ENCODE data around the gene ST6GAL1. TPM values are rescaled to one million over a fixed set of nuclear protein-coding genes. Genes with fewer than 3 reads are reported as not detected.
A peak's percentile ranks its signal among the peaks of the same experiment; 100 is the strongest.

The ST6GAL1 gene
- total and polyA plus RNA-seq, 4 donors, result 15.1 to 113 (median 60.4) TPM

DNA sequence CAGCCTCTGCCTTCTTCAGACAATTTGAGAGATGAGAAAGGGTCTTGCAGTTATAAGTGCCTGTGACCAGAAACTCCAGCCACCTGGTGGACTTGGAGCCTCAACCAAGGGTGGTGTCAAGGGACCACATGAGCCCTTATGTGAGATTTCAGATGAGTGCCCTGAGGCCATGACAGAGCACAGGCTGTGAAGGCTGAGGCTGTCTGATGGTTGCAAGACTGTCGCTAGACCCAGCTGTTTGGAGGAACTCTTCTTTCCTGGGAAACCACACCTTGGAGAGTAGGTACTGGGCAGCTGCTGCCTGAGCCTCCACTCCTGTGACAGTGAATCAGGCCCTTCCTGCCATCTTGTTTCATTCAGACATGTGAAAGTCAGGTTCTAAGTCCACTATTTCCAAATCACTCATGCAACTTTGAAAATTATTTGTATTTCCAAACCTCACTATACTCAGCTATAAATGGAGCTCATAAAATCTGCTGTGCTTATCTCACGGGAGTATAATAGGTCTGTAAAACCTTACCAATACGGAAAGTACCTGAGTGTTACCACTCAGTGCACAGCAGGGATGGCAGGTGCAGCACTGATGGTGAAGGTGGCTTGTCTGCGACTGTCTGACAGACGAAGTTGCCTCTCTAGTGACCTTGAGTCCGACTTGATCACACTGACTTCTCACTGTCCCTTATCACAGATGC lies 109.5 kb downstream of the ST6GAL1 start:
- Histone ChIP-seq H3K4me1 (ENCODE audit: control insufficient read depth in 5 of 5, insufficient read depth in 5 of 5, low read length in 5 of 5) (peaks cover 0 to 12% (median 0%) of the 10 kb centered on the region in 5 donors), H3K27me3 (ENCODE audit: control insufficient read depth in 3 of 3, insufficient read depth in 3 of 3, low read length in 2 of 3) (no peaks in the 10 kb centered on the region), H3K4me3 (no peak overlapping the region), H3K9me3 (ENCODE audit: control insufficient read depth in 4 of 4, insufficient read depth in 3 of 4, low read length in 3 of 4) (peaks cover 0 to 2% (median 0%) of the 10 kb centered on the region in 4 donors), H3K36me3 (ENCODE audit: control insufficient read depth in 4 of 4, insufficient read depth in 4 of 4, low read length in 4 of 4) (peaks cover 0 to 6% (median 0%) of the 10 kb centered on the region in 4 donors), H3K27ac (ENCODE audit: low read depth in 1 of 2, low read length in 1 of 2) (no peak overlapping the region), H3K9ac (ENCODE audit: insufficient read depth in 1 of 2, low read length in 2 of 2) (no peak overlapping the region)
- no peak for DNase-seq
- ATAC-seq (ENCODE audit: insufficient read depth, low FRiP score), result no peak
- 91 to 98% methylated on average over 6 of the region's 6 CpGs for WGBS, 2 donors
- TF ChIP-seq, protein P1, sequence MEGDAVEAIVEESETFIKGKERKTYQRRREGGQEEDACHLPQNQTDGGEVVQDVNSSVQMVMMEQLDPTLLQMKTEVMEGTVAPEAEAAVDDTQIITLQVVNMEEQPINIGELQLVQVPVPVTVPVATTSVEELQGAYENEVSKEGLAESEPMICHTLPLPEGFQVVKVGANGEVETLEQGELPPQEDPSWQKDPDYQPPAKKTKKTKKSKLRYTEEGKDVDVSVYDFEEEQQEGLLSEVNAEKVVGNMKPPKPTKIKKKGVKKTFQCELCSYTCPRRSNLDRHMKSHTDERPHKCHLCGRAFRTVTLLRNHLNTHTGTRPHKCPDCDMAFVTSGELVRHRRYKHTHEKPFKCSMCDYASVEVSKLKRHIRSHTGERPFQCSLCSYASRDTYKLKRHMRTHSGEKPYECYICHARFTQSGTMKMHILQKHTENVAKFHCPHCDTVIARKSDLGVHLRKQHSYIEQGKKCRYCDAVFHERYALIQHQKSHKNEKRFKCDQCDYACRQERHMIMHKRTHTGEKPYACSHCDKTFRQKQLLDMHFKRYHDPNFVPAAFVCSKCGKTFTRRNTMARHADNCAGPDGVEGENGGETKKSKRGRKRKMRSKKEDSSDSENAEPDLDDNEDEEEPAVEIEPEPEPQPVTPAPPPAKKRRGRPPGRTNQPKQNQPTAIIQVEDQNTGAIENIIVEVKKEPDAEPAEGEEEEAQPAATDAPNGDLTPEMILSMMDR (IDR thresholded peaks at IDR 0.05; ENCODE audit: control extremely low read depth, extremely low read depth), result no peak

DNA sequence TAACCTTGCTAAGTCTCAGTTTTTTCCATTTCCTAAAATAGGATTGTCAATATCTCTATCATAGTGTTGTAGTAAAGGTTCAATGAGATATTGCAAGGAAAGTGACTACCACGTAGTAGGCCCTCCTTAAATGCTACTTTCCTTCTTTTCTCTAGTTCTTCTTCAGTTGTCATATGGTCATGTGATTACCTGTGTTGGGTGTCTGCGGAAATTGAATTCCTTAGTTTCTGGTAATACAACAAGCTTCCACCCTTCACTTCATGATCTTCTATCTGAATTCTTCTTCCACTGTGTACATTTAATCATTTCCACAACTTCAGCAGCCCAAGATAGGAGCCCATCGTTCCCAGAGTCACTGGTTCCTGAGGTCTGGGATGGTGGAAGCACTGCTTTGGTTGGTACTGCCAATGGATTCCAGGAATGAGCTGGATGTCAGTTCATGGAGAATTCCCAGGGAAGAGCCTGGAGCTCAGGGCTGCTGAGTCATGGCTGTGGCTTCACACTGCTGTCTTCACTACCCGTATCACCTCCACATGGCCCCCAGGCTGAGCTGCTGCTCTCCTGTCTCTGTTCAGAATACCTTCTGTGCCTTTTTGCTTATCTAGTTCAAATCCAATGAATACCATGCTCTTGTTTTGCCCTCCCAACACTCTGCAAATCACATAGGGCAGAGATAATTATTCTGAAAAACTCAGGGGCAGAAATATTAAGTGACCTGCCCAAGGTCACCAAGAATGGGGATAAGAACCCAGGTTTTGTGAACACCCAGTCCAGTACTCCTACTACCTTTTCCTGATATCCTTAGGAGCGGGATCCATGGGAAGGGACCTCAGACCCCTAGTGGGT lies 110.4 kb downstream of the ST6GAL1 start:
- Histone ChIP-seq H3K27ac (ENCODE audit: low read depth in 1 of 2, low read length in 1 of 2) (peak overlapping the region; percentile 54 to 55), H3K4me3 (no peak overlapping the region), H3K9me3 (ENCODE audit: control insufficient read depth in 4 of 4, insufficient read depth in 3 of 4, low read length in 3 of 4) (peaks cover 0 to 2% (median 0%) of the 10 kb centered on the region in 4 donors), H3K27me3 (ENCODE audit: control insufficient read depth in 3 of 3, insufficient read depth in 3 of 3, low read length in 2 of 3) (no peaks in the 10 kb centered on the region), H3K9ac (ENCODE audit: insufficient read depth in 1 of 2, low read length in 2 of 2) (no peak overlapping the region), H3K4me1 (ENCODE audit: control insufficient read depth in 5 of 5, insufficient read depth in 5 of 5, low read length in 5 of 5) (peaks cover 0 to 16% (median 0%) of the 10 kb centered on the region in 5 donors), H3K36me3 (ENCODE audit: control insufficient read depth in 4 of 4, insufficient read depth in 4 of 4, low read length in 4 of 4) (peaks cover 0 to 6% (median 0%) of the 10 kb centered on the region in 4 donors)
- ATAC-seq (ENCODE audit: insufficient read depth, low FRiP score) (no peak), DNase-seq (no peak)
- TF ChIP-seq, protein P1 (IDR thresholded peaks at IDR 0.05; ENCODE audit: control extremely low read depth, extremely low read depth), result no peak
- WGBS, 2 donors, result 89% methylated on average over 5 of the region's 5 CpGs

DNA sequence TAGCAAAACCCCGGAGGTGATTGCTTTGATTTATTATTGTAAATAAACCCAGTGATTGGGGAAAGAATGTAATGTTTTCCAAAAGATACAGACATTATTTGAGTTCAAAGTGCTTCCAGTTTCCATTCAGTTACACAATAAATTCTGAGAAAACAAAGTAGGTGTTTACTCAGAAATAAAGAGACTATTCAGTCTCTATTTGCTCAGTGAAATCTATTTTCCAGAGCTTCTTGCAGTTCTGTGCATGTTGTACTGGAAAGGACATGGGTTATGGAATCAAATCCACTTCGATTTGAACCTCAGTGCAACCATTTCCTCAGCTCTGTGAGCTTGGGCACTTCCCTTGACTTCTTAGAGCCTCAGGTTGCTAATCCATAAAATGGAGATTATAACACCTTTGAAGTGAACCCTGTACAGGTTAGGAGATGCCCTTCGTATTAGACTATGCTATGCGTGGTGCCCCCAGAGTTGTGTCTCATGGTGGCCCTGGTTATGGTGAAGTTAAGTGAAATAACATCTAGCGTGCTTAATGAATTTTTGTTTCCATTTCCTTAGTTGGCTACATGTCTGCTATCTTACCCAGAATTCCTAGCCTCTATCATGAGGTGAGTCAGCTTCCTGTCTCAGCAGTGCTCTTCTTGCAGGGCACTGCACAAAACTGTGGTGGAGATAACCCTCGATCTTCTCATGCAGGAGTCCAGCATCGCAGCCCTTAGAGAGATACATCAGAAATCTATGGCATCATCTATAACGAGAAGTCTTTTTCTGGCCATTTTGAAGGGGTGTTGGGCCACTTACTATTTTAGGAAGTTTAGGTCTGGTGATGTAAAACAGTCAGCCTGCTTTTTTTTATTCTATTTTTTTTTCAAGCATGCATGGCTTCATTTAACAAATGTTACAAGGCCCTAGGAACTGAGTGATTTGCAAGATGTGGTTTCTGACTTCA lies 111.3 kb downstream of the ST6GAL1 start:
- TF ChIP-seq, protein P1 (IDR thresholded peaks at IDR 0.05; ENCODE audit: control extremely low read depth, extremely low read depth), result no peak
- ATAC-seq (ENCODE audit: insufficient read depth, low FRiP score) (no peak), DNase-seq (no peak)
- H3K27me3 ChIP-seq (ENCODE audit: control insufficient read depth in 3 of 3, insufficient read depth in 3 of 3, low read length in 2 of 3), result no peaks in the 10 kb centered on the region
- H3K4me3 ChIP-seq, result no peak overlapping the region
- peaks cover 0 to 2% (median 0%) of the 10 kb centered on the region in 4 donors for H3K9me3 ChIP-seq (ENCODE audit: control insufficient read depth in 4 of 4, insufficient read depth in 3 of 4, low read length in 3 of 4)
- peaks cover 0 to 16% (median 0%) of the 10 kb centered on the region in 5 donors for H3K4me1 ChIP-seq (ENCODE audit: control insufficient read depth in 5 of 5, insufficient read depth in 5 of 5, low read length in 5 of 5)
- no peak overlapping the region for H3K9ac ChIP-seq (ENCODE audit: insufficient read depth in 1 of 2, low read length in 2 of 2)
- peak overlapping the region in 1 of 2 donors; percentile 55 for H3K27ac ChIP-seq (ENCODE audit: low read depth in 1 of 2, low read length in 1 of 2)
- WGBS, 2 donors, result 67 to 71% methylated on average over 8 of the region's 8 CpGs
- peaks cover 0 to 6% (median 0%) of the 10 kb centered on the region in 4 donors for H3K36me3 ChIP-seq (ENCODE audit: control insufficient read depth in 4 of 4, insufficient read depth in 4 of 4, low read length in 4 of 4)

Data from lung (tissue), 12 donors.